MM.1S (cell line): ENCODE data around the gene SLC6A19.

ENCODE experiments used
- DNase-seq: peaks from one replicate; pipeline ENCODE4 v3.0.0-alpha.2; 2015
- H2AFZ ChIP-seq: fragments of 300-600 bp; sonication (generic); 2 replicates; pipeline ENCODE4 v1.6.0; 2016; ENCODE audit warnings: antibody characterized with exemption, low read length
- H3F3A ChIP-seq: fragments of 300-600 bp; sonication (generic); 2 replicates; pipeline ENCODE4 v1.6.1; 2016; ENCODE audit warnings: mild to moderate bottlenecking, antibody characterized with exemption, low read length, moderate library complexity, mixed read lengths; ENCODE audit not compliant: insufficient read depth
- H3K27ac ChIP-seq: fragments of 300-600 bp; sonication (generic); 2 replicates; pipeline ENCODE4 v1.5.1; 2016; ENCODE audit warnings: mild to moderate bottlenecking, low read length
- H3K27me3 ChIP-seq: fragments of 300-600 bp; sonication (generic); replicated peaks from 2 replicates; pipeline ENCODE4 v1.6.0; 2016; ENCODE audit warnings: low read length; ENCODE audit not compliant: insufficient read depth
- H3K36me3 ChIP-seq: fragments of 300-600 bp; sonication (generic); replicated peaks from 2 replicates; pipeline ENCODE4 v1.6.1; 2016; ENCODE audit warnings: mild to moderate bottlenecking, low read length, mixed read lengths; ENCODE audit not compliant: insufficient read depth
- H3K4me1 ChIP-seq: fragments of 300-600 bp; sonication (generic); 2 replicates; pipeline ENCODE4 v1.6.1; 2016; ENCODE audit warnings: low read length, mixed read lengths
- H3K4me2 ChIP-seq: fragments of 300-600 bp; sonication (generic); 2 replicates; pipeline ENCODE4 v1.6.0; 2016; ENCODE audit warnings: low read depth, low read length
- H3K4me3 ChIP-seq: fragments of 300-600 bp; sonication (generic); 2 replicates; pipeline ENCODE4 v1.5.1; 2016; ENCODE audit warnings: low read length, mixed read lengths
- H3K79me2 ChIP-seq: fragments of 300-600 bp; sonication (generic); 2 replicates; pipeline ENCODE4 v1.6.1; 2016; ENCODE audit warnings: mixed run types, low read length, mixed read lengths
- H3K9ac ChIP-seq: fragments of 300-600 bp; sonication (generic); 2 replicates; pipeline ENCODE4 v1.6.1; 2016; ENCODE audit warnings: low read length, mixed read lengths
- H3K9me2 ChIP-seq: fragments of 300-600 bp; sonication (generic); replicated peaks from 2 replicates; pipeline ENCODE4 v1.6.1; 2016; ENCODE audit warnings: mild to moderate bottlenecking, low read length, mixed read lengths; ENCODE audit not compliant: insufficient read depth
- H3K9me3 ChIP-seq: fragments of 300-600 bp; sonication (generic); replicated peaks from 2 replicates; pipeline ENCODE4 v1.6.1; 2016; ENCODE audit warnings: mild to moderate bottlenecking, low read length, mixed read lengths; ENCODE audit not compliant: insufficient read depth
- H4K20me1 ChIP-seq: fragments of 300-600 bp; sonication (generic); 2 replicates; pipeline ENCODE4 v1.6.1; 2016; ENCODE audit warnings: mild to moderate bottlenecking, low read length, moderate library complexity, mixed read lengths; ENCODE audit not compliant: insufficient read depth
- CTCF ChIP-seq: fragments of 300-600 bp; sonication (generic); IDR thresholded peaks from 2 replicates; pipeline ENCODE4 v1.5.1; 2016; ENCODE audit warnings: antibody characterized with exemption, low read length, mixed read lengths
- EZH2 ChIP-seq: fragments of 300-600 bp; sonication (generic); optimal IDR thresholded peaks from 2 replicates; pipeline ENCODE3; 2017; ENCODE audit warnings: low read depth, mild to moderate bottlenecking, antibody characterized with exemption, low read length, mixed read lengths
- EZH2phosphoT487 ChIP-seq: fragments of 300-600 bp; sonication (generic); IDR thresholded peaks from 2 replicates; pipeline ENCODE4 v1.6.1; 2018; ENCODE audit warnings: antibody characterized with exemption, low read length

The SLC6A19 gene

GRCh38 chr5:1163879-1164278, 37.5 kb upstream of the SLC6A19 start:
- Histone ChIP-seq H3K9me3 (no peaks in the 10 kb centered on the region), H3F3A (peaks cover 10% of the 10 kb centered on the region), H3K79me2 (no peaks in the 10 kb centered on the region), H3K27me3 (0 out of 2 replicates have a peak, but pooled peaks cover 3% of the 10 kb centered on the region), H3K9me2 (no peaks in the 10 kb centered on the region), H3K4me1 (peaks cover 20% of the 10 kb centered on the region), H3K27ac (no peak overlapping the region), H3K4me3 (no peak overlapping the region), H4K20me1 (no peaks in the 10 kb centered on the region), H2AFZ (no peak overlapping the region), H3K9ac (no peak overlapping the region), H3K36me3 (no peaks in the 10 kb centered on the region), H3K4me2 (no peak overlapping the region)
- no peak for DNase-seq
- TF ChIP-seq EZH2 = no peak
- TF ChIP-seq EZH2phosphoT487 = no peak
- no peak for TF ChIP-seq CTCF

- Histone ChIP-seq H4K20me1 (no peaks in the 10 kb centered on the region), H3K4me3 (no peak overlapping the region), H3K4me1 (peaks cover 20% of the 10 kb centered on the region), H3K27me3 (no peaks in the 10 kb centered on the region), H3K79me2 (no peaks in the 10 kb centered on the region), H3F3A (peaks cover 10% of the 10 kb centered on the region), H2AFZ (no peak overlapping the region), H3K9ac (no peak overlapping the region), H3K9me3 (no peaks in the 10 kb centered on the region), H3K27ac (no peak overlapping the region), H3K9me2 (no peaks in the 10 kb centered on the region), H3K36me3 (no peaks in the 10 kb centered on the region), H3K4me2 (no peak overlapping the region)
- TF ChIP-seq EZH2phosphoT487 (no peak), CTCF (no peak), EZH2 (no peak)
- DNase-seq = no peak
Measured at GRCh38 chr5:1164696-1165630, 36.4 kb upstream of the SLC6A19 start.

GRCh38 chr5:1165864-1166263, 35.5 kb upstream of the SLC6A19 start:
- Histone ChIP-seq H3K36me3 (no peaks in the 10 kb centered on the region), H3K27ac (no peak overlapping the region), H3K4me3 (no peak overlapping the region), H3K9ac (no peak overlapping the region), H3K4me2 (no peak overlapping the region), H3K79me2 (no peaks in the 10 kb centered on the region), H3K9me3 (no peaks in the 10 kb centered on the region), H3K4me1 (peaks cover 20% of the 10 kb centered on the region), H3F3A (peaks cover 10% of the 10 kb centered on the region), H4K20me1 (no peaks in the 10 kb centered on the region), H2AFZ (no peak overlapping the region), H3K27me3 (no peaks in the 10 kb centered on the region), H3K9me2 (no peaks in the 10 kb centered on the region)
- no peak for DNase-seq
- no peak for TF ChIP-seq CTCF
- no peak for TF ChIP-seq EZH2
- TF ChIP-seq EZH2phosphoT487 = no peak
